ENCODE results near the gene NOS1AP.
"Not testable (repeated sequence)": the region's sequence is repeated elsewhere in the genome, so short reads cannot be mapped to it uniquely, and the experiment has no call there.

The NOS1AP gene

GRCh38 chr1:162336621-162337285 lies 267.3 kb downstream of the NOS1AP start:
- no peak for DNase-seq (ENCODE audit: low read depth)

GRCh38 chr1:162342452-162342983 lies 273.0 kb downstream of the NOS1AP start:
- DNase-seq (ENCODE audit: low read depth), result no peak

- no peak for DNase-seq (ENCODE audit: low read depth)
Observed at GRCh38 chr1:162343470-162343869, 274.0 kb downstream of the NOS1AP start.

GRCh38 chr1:162347281-162347680 lies 277.8 kb downstream of the NOS1AP start:
- DNase-seq (ENCODE audit: low read depth), result no peak

- DNase-seq (ENCODE audit: low read depth), result peak; percentile 61
Observed at GRCh38 chr1:162349635-162350330, 280.3 kb downstream of the NOS1AP start.

GRCh38 chr1:162351246-162351842 lies 281.9 kb downstream of the NOS1AP start:
- DNase-seq (ENCODE audit: low read depth), result no peak

- not testable (repeated sequence) for DNase-seq (ENCODE audit: low read depth)
Observed at GRCh38 chr1:162351874-162352273, 282.4 kb downstream of the NOS1AP start.

GRCh38 chr1:162353078-162353477 lies 283.6 kb downstream of the NOS1AP start:
- DNase-seq (ENCODE audit: low read depth), result no peak

- DNase-seq (ENCODE audit: low read depth), result no peak
Observed at GRCh38 chr1:162353702-162354101, 284.2 kb downstream of the NOS1AP start.

GRCh38 chr1:162357681-162358266 lies 288.3 kb downstream of the NOS1AP start:
- no peak for DNase-seq (ENCODE audit: low read depth)

GRCh38 chr1:162358928-162359327 lies 289.4 kb downstream of the NOS1AP start:
- no peak for DNase-seq (ENCODE audit: low read depth)

- DNase-seq (ENCODE audit: low read depth), result no peak
Observed at GRCh38 chr1:162359523-162360236, 290.2 kb downstream of the NOS1AP start.

- DNase-seq (ENCODE audit: low read depth), result no peak
Observed at GRCh38 chr1:162360237-162360873, 290.9 kb downstream of the NOS1AP start.

GRCh38 chr1:162360874-162361260 lies 291.4 kb downstream of the NOS1AP start:
- no peak for DNase-seq (ENCODE audit: low read depth)

GRCh38 chr1:162361349-162361748 lies 291.9 kb downstream of the NOS1AP start:
- no peak for DNase-seq (ENCODE audit: low read depth)

- DNase-seq (ENCODE audit: low read depth), result no peak
Observed at GRCh38 chr1:162363823-162364222, 294.3 kb downstream of the NOS1AP start.

GRCh38 chr1:162364498-162364897 lies 295.0 kb downstream of the NOS1AP start:
- DNase-seq (ENCODE audit: low read depth), result no peak

- no peak for DNase-seq (ENCODE audit: low read depth)
Observed at GRCh38 chr1:162365284-162366020, 296.0 kb downstream of the NOS1AP start.

- no peak for DNase-seq (ENCODE audit: low read depth)
Observed at GRCh38 chr1:162366149-162366548, 296.7 kb downstream of the NOS1AP start.

- DNase-seq (ENCODE audit: low read depth), result no peak
Observed at GRCh38 chr1:162366671-162367070, 297.2 kb downstream of the NOS1AP start.

- DNase-seq (ENCODE audit: low read depth), result no peak
Observed at GRCh38 chr1:162367073-162367472, 297.6 kb downstream of the NOS1AP start.

All from GM04503 (cell line).